NT2/D1 (cell line): ENCODE measurements around the gene C15orf61.

Experiments used
- SUZ12 ChIP-seq: IDR thresholded peaks from 2 replicates; pipeline ENCODE4 v1.6.1; 2011; ENCODE audit not compliant: insufficient read length, insufficient read depth; ENCODE audit errors: extremely low read depth
- YY1 ChIP-seq: IDR thresholded peaks from 2 replicates; pipeline ENCODE4 v1.6.1; 2011; ENCODE audit not compliant: insufficient read length, insufficient read depth
- ZNF274 ChIP-seq: IDR thresholded peaks from 2 replicates; pipeline ENCODE4 v1.6.1; 2011; ENCODE audit warnings: mild to moderate bottlenecking, low read depth, low read length

DNA sequence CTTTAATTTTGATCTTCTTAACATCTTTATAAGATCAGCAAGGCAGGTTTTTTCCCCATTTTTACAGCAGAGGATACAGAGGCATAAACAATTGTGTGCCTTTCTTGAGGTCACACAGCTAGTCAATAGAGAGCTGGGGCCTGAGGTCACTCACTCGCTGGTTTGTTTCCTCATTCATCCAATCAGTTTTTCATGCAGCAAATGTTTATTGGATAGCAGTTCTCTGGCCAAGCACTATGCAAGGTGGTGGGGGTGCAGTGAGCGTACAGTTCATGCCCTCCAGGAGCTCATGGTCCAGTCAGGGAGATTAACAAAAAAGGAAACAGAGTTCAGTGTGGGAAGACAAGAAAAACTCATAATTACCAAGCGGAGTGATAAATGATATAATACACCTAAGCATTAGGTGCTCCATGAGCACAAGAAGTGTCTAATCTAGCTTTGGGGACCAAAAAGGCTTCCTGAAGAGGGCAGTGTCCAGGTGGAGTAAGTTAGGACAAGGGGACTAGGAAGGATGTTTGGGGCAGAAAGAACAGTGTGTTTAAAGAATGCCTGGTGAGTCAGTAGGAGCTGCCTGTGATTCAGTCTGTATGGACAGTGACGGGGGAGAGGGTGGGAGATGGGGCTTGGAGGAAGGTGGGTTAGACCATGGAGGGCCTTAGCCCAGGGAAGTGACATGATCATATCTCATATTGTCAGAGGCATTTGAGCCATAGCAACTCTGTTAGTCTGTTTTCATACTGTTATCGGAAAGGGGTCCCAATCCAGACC, 50.9 kb downstream of the C15orf61 start:
- no peak for TF ChIP-seq YY1
- no peak for TF ChIP-seq ZNF274
- TF ChIP-seq SUZ12: no peak
